IMR-90 (cell line): Measurements from ENCODE around the gene TRIO. TPM values are rescaled to one million over a fixed set of nuclear protein-coding genes. Genes with fewer than 3 reads are reported as not detected.

Experiments used
- ATAC-seq: fragments of 200-7000 bp; cut with Tn5 transposase; 2 replicates; pipeline ENCODE4 v1.9.1; 2020; ENCODE audit warnings: low read depth, mild to moderate bottlenecking, moderate library complexity
- BruUV-seq: library from RNA; stranded (reverse); fragments of 400-500 nt; replicated peaks from 2 replicates; lab custom pipeline; 2021; lab: Mats Ljungman, UMichigan
- CTCF ChIA-PET: fragments of 300-600 bp; formaldehyde crosslinking; extraction: SDS; loops from one replicate; lab custom pipeline; 2021; ENCODE audit warnings: antibody characterized with exemption; lab: Yijun Ruan, JAX
- POLR2A ChIA-PET: fragments of 300-600 bp; sonication (Branson Sonifier 250); formaldehyde crosslinking; loops from one replicate; lab custom pipeline; 2022; ENCODE audit warnings: antibody characterized with exemption; ENCODE audit not compliant: unreplicated experiment; lab: Charles Lee
- DNase-seq: peaks from one replicate; pipeline ENCODE4 v3.0.0; 2013
- H2AFZ ChIP-seq: replicated peaks from 2 replicates; pipeline ENCODE3; 2013; ENCODE audit warnings: low read length, mild to moderate bottlenecking; ENCODE audit not compliant: poor library complexity
- H2AK5ac ChIP-seq: 2 replicates; pipeline ENCODE4 v1.6.1; 2013; ENCODE audit warnings: low read depth, low read length, inconsistent platforms
- H2AK9ac ChIP-seq: replicated peaks from 2 replicates; pipeline ENCODE3; 2013; ENCODE audit warnings: mild to moderate bottlenecking, low read depth, low read length, moderate library complexity; ENCODE audit not compliant: poor library complexity
- H2BK120ac ChIP-seq: 2 replicates; pipeline ENCODE4 v1.6.1; 2013; ENCODE audit warnings: low read depth, low read length, inconsistent platforms
- H2BK15ac ChIP-seq: 3 replicates; pipeline ENCODE4 v1.6.1; 2013; ENCODE audit warnings: low read depth, low read length, inconsistent platforms
- H2BK20ac ChIP-seq: 2 replicates; pipeline ENCODE4 v1.6.1; 2013; ENCODE audit warnings: low read depth, mild to moderate bottlenecking, inconsistent platforms, low read length, moderate library complexity
- H2BK5ac ChIP-seq: 2 replicates; pipeline ENCODE4 v1.6.1; 2013; ENCODE audit warnings: mild to moderate bottlenecking, low read depth, low read length, inconsistent platforms; ENCODE audit not compliant: poor library complexity, severe bottlenecking
- H3K14ac ChIP-seq: replicated peaks from 2 replicates; pipeline ENCODE4 v1.6.1; 2013; ENCODE audit warnings: low read depth, low read length, inconsistent platforms
- H3K18ac ChIP-seq: 2 replicates; pipeline ENCODE4 v1.6.1; 2013; ENCODE audit warnings: low read depth, low read length, control low read depth
- H3K23ac ChIP-seq: 2 replicates; pipeline ENCODE4 v1.6.1; 2013; ENCODE audit warnings: low read depth, low read length, inconsistent platforms
- H3K27ac ChIP-seq: 2 replicates; pipeline ENCODE4 v1.5.1; 2013; ENCODE audit warnings: mild to moderate bottlenecking, control low read depth, low read length; ENCODE audit not compliant: insufficient read depth
- H3K27me3 ChIP-seq: 2 replicates; pipeline ENCODE4 v1.6.1; 2013; ENCODE audit warnings: low read length; ENCODE audit not compliant: control insufficient read depth, insufficient read depth
- H3K36me3 ChIP-seq: 2 replicates; pipeline ENCODE4 v1.6.1; 2013; ENCODE audit warnings: low read length, mixed read lengths; ENCODE audit not compliant: control insufficient read depth, insufficient read depth
- H3K4ac ChIP-seq: 2 replicates; pipeline ENCODE4 v1.6.1; 2013; ENCODE audit warnings: low read depth, low read length, inconsistent platforms
- H3K4me1 ChIP-seq: 2 replicates; pipeline ENCODE4 v1.6.1; 2013; ENCODE audit warnings: low read length, mixed read lengths; ENCODE audit not compliant: control insufficient read depth, insufficient read depth
- H3K4me2 ChIP-seq: 2 replicates; pipeline ENCODE4 v1.6.1; 2013; ENCODE audit warnings: low read depth, mild to moderate bottlenecking, control low read depth, low read length, moderate library complexity
- H3K4me3 ChIP-seq: 2 replicates; pipeline ENCODE4 v1.5.1; 2013; ENCODE audit warnings: low read depth, mild to moderate bottlenecking, control low read depth, low read length, moderate library complexity; ENCODE audit not compliant: insufficient read depth
- H3K56ac ChIP-seq: 2 replicates; pipeline ENCODE4 v1.6.1; 2013; ENCODE audit warnings: low read length, inconsistent platforms; ENCODE audit not compliant: insufficient read depth; ENCODE audit errors: extremely low read depth
- H3K79me1 ChIP-seq, 2 experiments: 2 replicates each; pipeline ENCODE4 v1.6.1; 2013; ENCODE audit warnings: low read length in 2 of 2, inconsistent platforms in 1 of 2, low read depth in 1 of 2
- H3K9ac ChIP-seq: 2 replicates; pipeline ENCODE4 v1.6.1; 2013; ENCODE audit warnings: low read depth, low read length, control low read depth
- H3K9me1 ChIP-seq: 2 replicates; pipeline ENCODE4 v1.6.1; 2013; ENCODE audit warnings: low read length, inconsistent platforms; ENCODE audit not compliant: insufficient read depth
- H3K9me3 ChIP-seq: 2 replicates; pipeline ENCODE4 v1.6.1; 2013; ENCODE audit warnings: low read length; ENCODE audit not compliant: control insufficient read depth, insufficient read depth
- H4K20me1 ChIP-seq: 2 replicates; pipeline ENCODE4 v1.6.1; 2013; ENCODE audit warnings: low read length, inconsistent platforms; ENCODE audit not compliant: insufficient read depth
- H4K5ac ChIP-seq: 2 replicates; pipeline ENCODE4 v1.6.1; 2013; ENCODE audit warnings: mild to moderate bottlenecking, low read depth, low read length, control low read depth
- H4K8ac ChIP-seq, 2 experiments: 2 replicates each; pipeline ENCODE4 v1.6.1; 2013; ENCODE audit warnings: low read depth in 2 of 2, low read length in 2 of 2, control low read depth in 1 of 2, inconsistent platforms in 1 of 2
- H4K91ac ChIP-seq: 2 replicates; pipeline ENCODE4 v1.6.1; 2013; ENCODE audit warnings: low read depth, low read length, inconsistent platforms; ENCODE audit not compliant: insufficient read depth
- BHLHE40 ChIP-seq: fragments of 150-350 bp; IDR thresholded peaks from 2 replicates; pipeline ENCODE4 v1.6.1; 2016; ENCODE audit warnings: mild to moderate bottlenecking, low read depth, low read length
- CEBPB ChIP-seq: IDR thresholded peaks from 2 replicates; pipeline ENCODE4 v1.6.1; 2012; ENCODE audit warnings: low read depth, low read length, improper control_type of control experiment
- CHD1 ChIP-seq: IDR thresholded peaks from 2 replicates; pipeline ENCODE4 v1.6.1; 2012; ENCODE audit warnings: low read depth, low read length, improper control_type of control experiment
- FOS ChIP-seq: fragments of 150-350 bp; IDR thresholded peaks from 2 replicates; pipeline ENCODE4 v1.6.1; 2016; ENCODE audit warnings: low read depth, low read length
- MAFK ChIP-seq: IDR thresholded peaks from 2 replicates; pipeline ENCODE4 v1.6.1; 2012; ENCODE audit warnings: low read depth, low read length, improper control_type of control experiment
- MAZ ChIP-seq: IDR thresholded peaks from 2 replicates; pipeline ENCODE4 v1.6.1; 2012; ENCODE audit warnings: low read depth, mild to moderate bottlenecking, low read length, improper control_type of control experiment, moderate library complexity, borderline replicate concordance
- MXI1 ChIP-seq: IDR thresholded peaks from 2 replicates; pipeline ENCODE4 v1.6.1; 2012; ENCODE audit warnings: low read depth, mild to moderate bottlenecking, low read length, moderate library complexity, borderline replicate concordance
- NFE2L2 ChIP-seq: fragments of 150-350 bp; IDR thresholded peaks from 2 replicates; pipeline ENCODE4 v1.6.1; 2016; ENCODE audit warnings: low read depth, mild to moderate bottlenecking, low read length
- POLR2A ChIP-seq: IDR thresholded peaks from 2 replicates; pipeline ENCODE4 v1.6.1; 2012; ENCODE audit warnings: mild to moderate bottlenecking, low read depth, low read length
- RAD21 ChIP-seq: IDR thresholded peaks from 2 replicates; pipeline ENCODE4 v1.6.1; 2012; ENCODE audit warnings: low read length, improper control_type of control experiment
- RCOR1 ChIP-seq: IDR thresholded peaks from 2 replicates; pipeline ENCODE4 v1.6.1; 2012; ENCODE audit warnings: mild to moderate bottlenecking, low read length, improper control_type of control experiment; ENCODE audit not compliant: insufficient replicate concordance
- RFX5 ChIP-seq: IDR thresholded peaks from 2 replicates; pipeline ENCODE4 v1.8.0; 2012; ENCODE audit warnings: low read depth, mild to moderate bottlenecking, low read length, moderate library complexity
- SMC3 ChIP-seq: fragments of 150-350 bp; IDR thresholded peaks from 2 replicates; pipeline ENCODE4 v1.6.1; 2016; ENCODE audit warnings: low read depth, mild to moderate bottlenecking, antibody characterized with exemption, low read length, moderate library complexity
- WGBS, 2 experiments: methylation state at CpG; one replicate each; pipeline versions ENCODE4 v1.1.5 to v1.1.7; 2013; ENCODE audit warnings: missing lambda C conversion rate in 2 of 2; ENCODE audit not compliant: insufficient read length in 1 of 2; ENCODE audit errors: extremely low coverage in 2 of 2; 5-methylcytosine and 5-hydroxymethylcytosine counted together
- dilution Hi-C: fragments of 300-500 bp; cut with HindIII; formaldehyde crosslinking; loops from one replicate; pipeline ENCODE4 v1.14.3; 2018; ENCODE audit warnings: low sequenced_read_pairs; ENCODE audit not compliant: unreplicated experiment
- in situ Hi-C: fragments of 300-500 bp; cut with MboI; formaldehyde crosslinking; loops from 3 replicates; pipeline ENCODE4 v1.14.3; 2019; ENCODE audit warnings: low sequenced_read_pairs, inconsistent platforms, mixed read lengths
- intact Hi-C: fragments of 100-400 bp; cut with micrococcal nuclease; formaldehyde crosslinking; loops from 2 replicates; pipeline ENCODE4 v1.10.0; 2022
- polyA plus RNA-seq, 3 experiments: library from polyadenylated mRNA; depleted of rRNA; stranded (reverse); fragments of >200 nt; gene quantifications; 2 replicates each; pipeline ENCODE4 v1.2.3, GENCODE V29; 2012; ENCODE audit warnings: low replicate concordance in 1 of 3
- total RNA-seq: library from RNA; depleted of rRNA; stranded (reverse); fragments of >200 nt; gene quantifications from 2 replicates; pipeline ENCODE4 v1.2.3, GENCODE V29; 2012
- TF ChIP-seq, protein P1 (sequence below): fragments of 150-350 bp; IDR thresholded peaks from 2 replicates; pipeline ENCODE4 v1.6.1; 2016; ENCODE audit warnings: low read depth, mild to moderate bottlenecking, low read length, moderate library complexity, borderline replicate concordance
- TF ChIP-seq, protein P2 (sequence below): conservative IDR thresholded peaks from 2 replicates; pipeline ENCODE4 v1.5.1; 2012; ENCODE audit warnings: mild to moderate bottlenecking, low read depth, low read length, improper control_type of control experiment
- TF ChIP-seq, protein P3 (sequence below): fragments of 150-350 bp; IDR thresholded peaks from 2 replicates; pipeline ENCODE4 v1.6.1; 2017; ENCODE audit warnings: mild to moderate bottlenecking, antibody characterized with exemption, low read length, low read depth

Gene TRIO
- total and polyA plus RNA-seq, 2 of the 4 experiments (the other 2 are of a cell fraction): 206 to 522 TPM

DNA sequence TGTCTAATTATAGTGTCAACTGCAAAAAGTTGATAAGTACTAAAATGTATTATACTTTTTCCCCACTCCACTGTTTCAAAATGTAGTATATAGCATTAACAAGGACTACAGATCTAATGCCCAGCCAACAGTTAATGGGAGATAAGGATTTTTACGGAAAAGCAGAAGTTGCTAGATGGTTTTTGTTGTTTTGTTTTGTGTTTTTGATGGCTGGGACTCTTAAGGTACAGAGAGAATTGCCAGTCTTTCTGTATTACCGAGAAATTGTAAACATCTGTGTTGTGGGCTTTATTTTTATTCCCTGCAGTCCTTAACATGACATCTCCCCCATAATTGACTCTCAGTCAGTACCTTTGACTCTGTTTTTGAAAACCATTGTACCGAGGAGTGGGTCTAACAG is 44.0 kb downstream of the TRIO start:
- TSS peak; percentile 1 for BruUV-seq
- Histone ChIP-seq H2BK20ac (peak overlapping the region; percentile 78; the same call in 1 of the 2 replicates), H4K91ac (peak overlapping the region; percentile 96), H3K14ac (peak overlapping the region; percentile 98), H4K20me1 (peaks cover 72% of the 10 kb centered on the region), H3K9me3 (no peaks in the 10 kb centered on the region), H3K23ac (peak overlapping the region; percentile 93; the same call in 1 of the 2 replicates), H2BK120ac (peak overlapping the region; percentile 93), H3K9ac (peak overlapping the region; percentile 31; the same call in 1 of the 2 replicates), H2AK9ac (no peak overlapping the region), H3K4ac (peak overlapping the region; percentile 98; the same call in 1 of the 2 replicates), H4K8ac (peak overlapping the region; percentile 87 to 93; a peak in 3 of 4 replicates), H3K79me1 (peaks cover 0 to 24% of the 10 kb centered on the region in 2 experiments; a peak in 2 of 4 replicates), H3K9me1 (peaks cover 28% of the 10 kb centered on the region), H3K18ac (peak overlapping the region; percentile 96; the same call in 1 of the 2 replicates), H3K27ac (peak overlapping the region; percentile 15; the same call in 1 of the 2 replicates), H3K27me3 (no peaks in the 10 kb centered on the region), H2BK5ac (peak overlapping the region; percentile 100), H4K5ac (peak overlapping the region; percentile 92; the same call in 1 of the 2 replicates), H2AK5ac (peak overlapping the region; percentile 96; the same call in 1 of the 2 replicates), H3K56ac (peak overlapping the region; percentile 52), H3K4me2 (peak overlapping the region; percentile 47; the same call in 1 of the 2 replicates), H2AFZ (no peak overlapping the region), H3K36me3 (peaks cover 6% of the 10 kb centered on the region), H2BK15ac (peak overlapping the region; percentile 76; the same call in 1 of the 3 replicates), H3K4me3 (no peak overlapping the region), H3K4me1 (peaks cover 40% of the 10 kb centered on the region)
- no peak for ATAC-seq
- DNase-seq: no peak
- TF ChIP-seq RAD21: no peak
- no peak for TF ChIP-seq RFX5
- TF ChIP-seq MAZ: no peak
- TF ChIP-seq SMC3: no peak
- no peak for TF ChIP-seq CEBPB
- TF ChIP-seq MXI1: no peak
- no peak for TF ChIP-seq RCOR1
- TF ChIP-seq MAFK: no peak
- TF ChIP-seq, protein P1, sequence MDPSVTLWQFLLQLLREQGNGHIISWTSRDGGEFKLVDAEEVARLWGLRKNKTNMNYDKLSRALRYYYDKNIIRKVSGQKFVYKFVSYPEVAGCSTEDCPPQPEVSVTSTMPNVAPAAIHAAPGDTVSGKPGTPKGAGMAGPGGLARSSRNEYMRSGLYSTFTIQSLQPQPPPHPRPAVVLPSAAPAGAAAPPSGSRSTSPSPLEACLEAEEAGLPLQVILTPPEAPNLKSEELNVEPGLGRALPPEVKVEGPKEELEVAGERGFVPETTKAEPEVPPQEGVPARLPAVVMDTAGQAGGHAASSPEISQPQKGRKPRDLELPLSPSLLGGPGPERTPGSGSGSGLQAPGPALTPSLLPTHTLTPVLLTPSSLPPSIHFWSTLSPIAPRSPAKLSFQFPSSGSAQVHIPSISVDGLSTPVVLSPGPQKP: no peak
- TF ChIP-seq POLR2A: no peak
- TF ChIP-seq FOS: no peak
- no peak for TF ChIP-seq BHLHE40
- no peak for TF ChIP-seq NFE2L2
- no peak for TF ChIP-seq CHD1
- TF ChIP-seq, protein P2, sequence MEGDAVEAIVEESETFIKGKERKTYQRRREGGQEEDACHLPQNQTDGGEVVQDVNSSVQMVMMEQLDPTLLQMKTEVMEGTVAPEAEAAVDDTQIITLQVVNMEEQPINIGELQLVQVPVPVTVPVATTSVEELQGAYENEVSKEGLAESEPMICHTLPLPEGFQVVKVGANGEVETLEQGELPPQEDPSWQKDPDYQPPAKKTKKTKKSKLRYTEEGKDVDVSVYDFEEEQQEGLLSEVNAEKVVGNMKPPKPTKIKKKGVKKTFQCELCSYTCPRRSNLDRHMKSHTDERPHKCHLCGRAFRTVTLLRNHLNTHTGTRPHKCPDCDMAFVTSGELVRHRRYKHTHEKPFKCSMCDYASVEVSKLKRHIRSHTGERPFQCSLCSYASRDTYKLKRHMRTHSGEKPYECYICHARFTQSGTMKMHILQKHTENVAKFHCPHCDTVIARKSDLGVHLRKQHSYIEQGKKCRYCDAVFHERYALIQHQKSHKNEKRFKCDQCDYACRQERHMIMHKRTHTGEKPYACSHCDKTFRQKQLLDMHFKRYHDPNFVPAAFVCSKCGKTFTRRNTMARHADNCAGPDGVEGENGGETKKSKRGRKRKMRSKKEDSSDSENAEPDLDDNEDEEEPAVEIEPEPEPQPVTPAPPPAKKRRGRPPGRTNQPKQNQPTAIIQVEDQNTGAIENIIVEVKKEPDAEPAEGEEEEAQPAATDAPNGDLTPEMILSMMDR: no peak
- TF ChIP-seq, protein P3, sequence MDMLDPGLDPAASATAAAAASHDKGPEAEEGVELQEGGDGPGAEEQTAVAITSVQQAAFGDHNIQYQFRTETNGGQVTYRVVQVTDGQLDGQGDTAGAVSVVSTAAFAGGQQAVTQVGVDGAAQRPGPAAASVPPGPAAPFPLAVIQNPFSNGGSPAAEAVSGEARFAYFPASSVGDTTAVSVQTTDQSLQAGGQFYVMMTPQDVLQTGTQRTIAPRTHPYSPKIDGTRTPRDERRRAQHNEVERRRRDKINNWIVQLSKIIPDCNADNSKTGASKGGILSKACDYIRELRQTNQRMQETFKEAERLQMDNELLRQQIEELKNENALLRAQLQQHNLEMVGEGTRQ: no peak
- ChIA-PET POLR2A (no interaction called here), CTCF (no interaction called here)
- no CpG with 5 or more reads among the region's 3 CpGs for WGBS, 2 experiments
- dilution Hi-C loops: no loop called here
- intact Hi-C loops: no loop called here
- in situ Hi-C loops: no loop called here
